Loucy (cell line): ENCODE results near the gene LDLRAD4.

ENCODE experiments used
- H2AFZ ChIP-seq: fragments of 200-600 bp; sonication (generic); 2 replicates; pipeline ENCODE4 v1.6.0; 2016; ENCODE audit warnings: antibody characterized with exemption, mild to moderate bottlenecking, low read length, moderate library complexity
- H3F3A ChIP-seq: fragments of 200-600 bp; 2 replicates; pipeline ENCODE4 v1.6.0; 2016; ENCODE audit warnings: antibody characterized with exemption, low read depth, mild to moderate bottlenecking
- H3K27me3 ChIP-seq: fragments of 200-600 bp; sonication (generic); 2 replicates; pipeline ENCODE4 v1.6.1; 2014; ENCODE audit warnings: low read length, mild to moderate bottlenecking; ENCODE audit not compliant: insufficient read depth, poor library complexity, severe bottlenecking
- H3K36me3 ChIP-seq: fragments of 200-600 bp; sonication (generic); 2 replicates; pipeline ENCODE4 v1.6.1; 2016; ENCODE audit warnings: low read length; ENCODE audit not compliant: insufficient read depth
- H3K4me1 ChIP-seq: fragments of 200-600 bp; sonication (generic); 2 replicates; pipeline ENCODE4 v1.5.1; 2014; ENCODE audit warnings: low read length, mild to moderate bottlenecking; ENCODE audit not compliant: insufficient read depth, poor library complexity, severe bottlenecking
- H3K4me2 ChIP-seq: fragments of 200-600 bp; sonication (generic); 2 replicates; pipeline ENCODE4 v1.6.0; 2014; ENCODE audit warnings: antibody characterized with exemption, low read length, low read depth, mild to moderate bottlenecking; ENCODE audit not compliant: poor library complexity, severe bottlenecking
- H3K4me3 ChIP-seq: fragments of 200-600 bp; sonication (generic); 2 replicates; pipeline ENCODE4 v1.5.1; 2014; ENCODE audit warnings: low read length, mild to moderate bottlenecking, mixed read lengths; ENCODE audit not compliant: poor library complexity, severe bottlenecking
- H3K79me2 ChIP-seq: fragments of 200-600 bp; sonication (generic); 2 replicates; pipeline ENCODE4 v1.6.1; 2014; ENCODE audit warnings: low read length; ENCODE audit not compliant: insufficient read depth
- H3K9ac ChIP-seq: fragments of 200-600 bp; sonication (generic); 2 replicates; pipeline ENCODE4 v1.6.0; 2014; ENCODE audit warnings: mild to moderate bottlenecking, low read depth, low read length, moderate library complexity; ENCODE audit not compliant: poor library complexity, severe bottlenecking
- H3K9me2 ChIP-seq: fragments of 200-600 bp; sonication (generic); replicated peaks from 2 replicates; pipeline ENCODE4 v1.6.1; 2016; ENCODE audit warnings: low read depth, low read length, mixed read lengths
- H3K9me3 ChIP-seq: fragments of 200-600 bp; sonication (generic); 2 replicates; pipeline ENCODE4 v1.6.1; 2014; ENCODE audit warnings: mild to moderate bottlenecking, antibody characterized with exemption, low read length, low read depth; ENCODE audit not compliant: insufficient read depth
- H4K20me1 ChIP-seq: fragments of 200-600 bp; sonication (generic); 2 replicates; pipeline ENCODE4 v1.6.0; 2014; ENCODE audit warnings: antibody characterized with exemption, low read length, mild to moderate bottlenecking; ENCODE audit not compliant: insufficient read depth, poor library complexity, severe bottlenecking
- EZH2phosphoT487 ChIP-seq: fragments of 200-600 bp; IDR thresholded peaks from 2 replicates; pipeline ENCODE4 v1.6.1; 2018; ENCODE audit warnings: antibody characterized with exemption, mild to moderate bottlenecking, moderate library complexity, borderline replicate concordance
- TF ChIP-seq, protein P1 (sequence below): fragments of 200-600 bp; sonication (generic); conservative IDR thresholded peaks from 2 replicates; pipeline ENCODE4 v1.5.1; 2014; ENCODE audit warnings: mild to moderate bottlenecking, antibody characterized with exemption, low read length

Gene LDLRAD4

DNA sequence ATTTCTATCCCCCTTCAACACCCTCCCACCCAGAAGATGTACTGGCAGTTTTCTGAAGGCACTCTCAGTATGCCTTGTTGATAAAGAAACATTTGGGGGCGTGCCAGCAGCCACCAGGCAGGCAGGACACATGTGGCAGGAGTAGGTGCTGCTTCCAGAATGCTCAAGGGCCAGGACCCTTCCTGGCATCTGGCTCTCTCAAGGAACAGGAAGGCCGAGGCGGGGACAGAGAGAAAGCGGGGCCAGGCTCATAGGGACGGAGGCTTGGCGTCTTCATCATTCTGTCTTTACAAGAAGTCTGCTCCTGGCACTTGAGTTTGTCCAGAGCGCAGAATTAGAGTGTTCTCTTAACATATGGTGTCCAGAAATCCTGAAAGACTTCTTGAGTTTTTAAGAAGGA is 386.2 kb downstream of the LDLRAD4 start:
- H3K4me3 ChIP-seq, result no peak overlapping the region
- H3K4me1 ChIP-seq, result peaks cover 48% of the 10 kb centered on the region
- TF ChIP-seq, protein P1, sequence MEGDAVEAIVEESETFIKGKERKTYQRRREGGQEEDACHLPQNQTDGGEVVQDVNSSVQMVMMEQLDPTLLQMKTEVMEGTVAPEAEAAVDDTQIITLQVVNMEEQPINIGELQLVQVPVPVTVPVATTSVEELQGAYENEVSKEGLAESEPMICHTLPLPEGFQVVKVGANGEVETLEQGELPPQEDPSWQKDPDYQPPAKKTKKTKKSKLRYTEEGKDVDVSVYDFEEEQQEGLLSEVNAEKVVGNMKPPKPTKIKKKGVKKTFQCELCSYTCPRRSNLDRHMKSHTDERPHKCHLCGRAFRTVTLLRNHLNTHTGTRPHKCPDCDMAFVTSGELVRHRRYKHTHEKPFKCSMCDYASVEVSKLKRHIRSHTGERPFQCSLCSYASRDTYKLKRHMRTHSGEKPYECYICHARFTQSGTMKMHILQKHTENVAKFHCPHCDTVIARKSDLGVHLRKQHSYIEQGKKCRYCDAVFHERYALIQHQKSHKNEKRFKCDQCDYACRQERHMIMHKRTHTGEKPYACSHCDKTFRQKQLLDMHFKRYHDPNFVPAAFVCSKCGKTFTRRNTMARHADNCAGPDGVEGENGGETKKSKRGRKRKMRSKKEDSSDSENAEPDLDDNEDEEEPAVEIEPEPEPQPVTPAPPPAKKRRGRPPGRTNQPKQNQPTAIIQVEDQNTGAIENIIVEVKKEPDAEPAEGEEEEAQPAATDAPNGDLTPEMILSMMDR, result no peak
- no peak for TF ChIP-seq EZH2phosphoT487
- no peak overlapping the region for H2AFZ ChIP-seq
- H3K4me2 ChIP-seq, result no peak overlapping the region
- H4K20me1 ChIP-seq, result no peaks in the 10 kb centered on the region
- peaks cover 7% of the 10 kb centered on the region; the same call in 1 of the 2 replicates for H3F3A ChIP-seq
- no peaks in the 10 kb centered on the region for H3K9me2 ChIP-seq
- H3K9ac ChIP-seq, result no peak overlapping the region
- H3K79me2 ChIP-seq, result 0 out of 2 replicates have a peak, but pooled peaks cover 6% of the 10 kb centered on the region
- H3K36me3 ChIP-seq, result no peaks in the 10 kb centered on the region
- H3K9me3 ChIP-seq, result no peaks in the 10 kb centered on the region
- H3K27me3 ChIP-seq, result no peaks in the 10 kb centered on the region

DNA sequence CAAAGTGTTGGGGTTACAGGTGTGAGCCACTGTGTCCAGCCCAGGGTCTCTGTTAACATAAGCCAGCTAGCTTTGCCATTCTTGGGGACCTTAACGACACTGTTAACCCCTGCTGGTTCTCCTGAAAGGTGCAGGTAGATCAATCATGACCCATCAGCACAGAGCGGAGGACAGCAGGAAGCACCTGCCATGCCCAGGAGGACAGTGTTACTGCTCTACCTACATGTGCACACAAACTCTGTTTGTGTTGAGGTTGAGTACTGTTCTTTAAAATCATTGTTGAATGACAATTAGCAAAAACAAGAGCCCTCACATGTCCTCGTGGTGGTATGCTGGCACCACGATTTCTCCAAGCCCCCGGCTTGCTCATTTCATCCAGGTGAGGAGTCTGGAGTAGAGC is 386.9 kb downstream of the LDLRAD4 start:
- Histone ChIP-seq H3K4me2 (peak overlapping the region; percentile 0), H3K36me3 (no peaks in the 10 kb centered on the region), H3K9me2 (no peaks in the 10 kb centered on the region), H3K9ac (no peak overlapping the region), H3K79me2 (peaks cover 8% of the 10 kb centered on the region), H3K27me3 (no peaks in the 10 kb centered on the region), H3F3A (peaks cover 7% of the 10 kb centered on the region; the same call in 1 of the 2 replicates), H3K9me3 (no peaks in the 10 kb centered on the region), H2AFZ (no peak overlapping the region), H3K4me1 (peaks cover 55% of the 10 kb centered on the region), H4K20me1 (no peaks in the 10 kb centered on the region), H3K4me3 (no peak overlapping the region)
- TF ChIP-seq, protein P1, result no peak
- no peak for TF ChIP-seq EZH2phosphoT487

DNA sequence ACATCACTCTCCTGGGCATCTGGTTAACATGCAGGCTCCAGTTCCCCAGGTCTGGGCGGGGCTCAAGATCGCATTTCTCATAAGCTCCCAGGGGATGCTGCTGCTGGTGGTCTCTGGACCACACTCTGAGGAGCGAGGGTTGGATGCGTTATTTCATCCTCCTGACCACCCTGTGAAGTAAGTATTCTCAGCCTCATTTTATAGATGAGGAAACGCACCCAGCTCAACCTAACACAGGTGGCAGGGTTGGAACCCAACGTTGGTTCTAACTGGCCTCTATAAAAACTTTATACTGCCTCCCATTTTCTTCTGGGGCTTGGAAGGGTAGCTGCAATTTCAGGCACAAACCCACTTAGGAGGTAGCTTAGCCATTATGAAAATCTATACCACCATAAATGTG is 387.3 kb downstream of the LDLRAD4 start:
- Histone ChIP-seq H4K20me1 (no peaks in the 10 kb centered on the region), H3K9ac (no peak overlapping the region), H3K4me2 (peak overlapping the region; percentile 0), H3K36me3 (no peaks in the 10 kb centered on the region), H3K9me2 (no peaks in the 10 kb centered on the region), H3K27me3 (no peaks in the 10 kb centered on the region), H2AFZ (no peak overlapping the region), H3K4me3 (no peak overlapping the region), H3F3A (peaks cover 7% of the 10 kb centered on the region; the same call in 1 of the 2 replicates), H3K79me2 (peaks cover 13% of the 10 kb centered on the region), H3K9me3 (no peaks in the 10 kb centered on the region), H3K4me1 (peaks cover 59% of the 10 kb centered on the region)
- TF ChIP-seq, protein P1, result no peak
- no peak for TF ChIP-seq EZH2phosphoT487
